ACC112 (cell line): ENCODE results near the gene ERICH2.

Source experiments
- H2AFZ ChIP-seq: fragments of 200-600 bp; sonication (generic); one replicate; pipeline ENCODE4 v1.6.0; 2017; ENCODE audit warnings: antibody characterized with exemption, low read length; ENCODE audit not compliant: unreplicated experiment
- H3K27ac ChIP-seq: fragments of 200-600 bp; sonication (generic); 2 replicates; pipeline ENCODE4 v1.5.1; 2014; ENCODE audit warnings: low read depth, mild to moderate bottlenecking, antibody characterized with exemption, low read length, moderate library complexity
- H3K27me3 ChIP-seq: fragments of 200-600 bp; sonication (generic); 2 replicates; pipeline ENCODE4 v1.6.1; 2014; ENCODE audit warnings: mild to moderate bottlenecking, antibody characterized with exemption, low read length, moderate library complexity, mixed read lengths; ENCODE audit not compliant: insufficient read depth
- H3K36me3 ChIP-seq: fragments of 200-600 bp; sonication (generic); 2 replicates; pipeline ENCODE4 v1.6.1; 2016; ENCODE audit warnings: mild to moderate bottlenecking, antibody characterized with exemption, low read length, moderate library complexity, mixed read lengths; ENCODE audit not compliant: insufficient read depth
- H3K4me1 ChIP-seq: fragments of 200-600 bp; sonication (generic); one replicate; pipeline ENCODE4 v1.6.1; 2016; ENCODE audit warnings: low read length, mixed read lengths; ENCODE audit not compliant: insufficient read depth, unreplicated experiment, control insufficient read depth
- H3K4me3 ChIP-seq: fragments of 200-600 bp; sonication (generic); 2 replicates; pipeline ENCODE4 v1.5.1; 2014; ENCODE audit warnings: mild to moderate bottlenecking, low read depth, low read length
- H3K79me2 ChIP-seq: fragments of 200-600 bp; sonication (generic); one replicate; pipeline ENCODE4 v1.6.0; 2016; ENCODE audit warnings: low read length; ENCODE audit not compliant: control insufficient read depth, unreplicated experiment, insufficient read depth

ERICH2 gene

GRCh38 chr2:170823898-170824215 lies 53.7 kb downstream of the ERICH2 start:
- no peak overlapping the region for H2AFZ ChIP-seq
- peaks cover 24% of the 10 kb centered on the region for H3K4me1 ChIP-seq
- no peaks in the 10 kb centered on the region for H3K79me2 ChIP-seq
- 0 out of 2 replicates have a peak overlapping the region, but pooled peaks have one; percentile 72 for H3K4me3 ChIP-seq
- H3K36me3 ChIP-seq: no peaks in the 10 kb centered on the region
- H3K27ac ChIP-seq: no peak overlapping the region
- H3K27me3 ChIP-seq: peaks cover 93% of the 10 kb centered on the region

DNA sequence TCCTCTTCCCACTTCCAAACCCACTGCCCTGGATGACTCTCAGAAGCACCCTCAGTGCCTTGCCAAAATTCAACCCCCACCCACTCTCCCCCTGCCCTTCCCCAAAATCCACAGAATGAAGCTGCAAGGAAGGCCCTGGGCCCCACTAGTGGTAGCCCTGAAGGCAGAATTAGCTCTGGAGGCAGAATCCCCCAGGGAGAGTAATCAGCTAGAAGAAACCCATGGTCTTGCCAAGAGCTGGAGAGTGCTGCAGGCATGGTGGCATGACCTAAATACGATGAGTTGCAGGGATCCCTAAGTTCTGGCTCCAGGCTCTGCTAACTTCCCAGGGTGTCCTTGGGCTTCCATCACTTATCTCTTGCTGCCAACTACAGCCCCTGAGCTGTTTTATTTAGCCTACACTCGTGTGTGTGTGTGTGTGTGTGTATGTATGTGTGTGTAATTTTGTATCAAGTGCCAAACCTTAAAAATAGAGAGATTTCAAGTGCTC lies 54.4 kb downstream of the ERICH2 start:
- no peaks in the 10 kb centered on the region for H3K79me2 ChIP-seq
- no peak overlapping the region for H2AFZ ChIP-seq
- no peak overlapping the region for H3K27ac ChIP-seq
- H3K4me3 ChIP-seq: no peak overlapping the region
- peaks cover 24% of the 10 kb centered on the region for H3K4me1 ChIP-seq
- H3K36me3 ChIP-seq: no peaks in the 10 kb centered on the region
- H3K27me3 ChIP-seq: peaks cover 92% of the 10 kb centered on the region

- peaks cover 69% of the 10 kb centered on the region for H3K27me3 ChIP-seq
- H3K4me1 ChIP-seq: peaks cover under 1% of the 10 kb centered on the region
- no peaks in the 10 kb centered on the region for H3K79me2 ChIP-seq
- H2AFZ ChIP-seq: no peak overlapping the region
- H3K27ac ChIP-seq: no peak overlapping the region
- H3K36me3 ChIP-seq: no peaks in the 10 kb centered on the region
- no peak overlapping the region for H3K4me3 ChIP-seq
Observed at GRCh38 chr2:170827841-170828532, 57.8 kb downstream of the ERICH2 start.

DNA sequence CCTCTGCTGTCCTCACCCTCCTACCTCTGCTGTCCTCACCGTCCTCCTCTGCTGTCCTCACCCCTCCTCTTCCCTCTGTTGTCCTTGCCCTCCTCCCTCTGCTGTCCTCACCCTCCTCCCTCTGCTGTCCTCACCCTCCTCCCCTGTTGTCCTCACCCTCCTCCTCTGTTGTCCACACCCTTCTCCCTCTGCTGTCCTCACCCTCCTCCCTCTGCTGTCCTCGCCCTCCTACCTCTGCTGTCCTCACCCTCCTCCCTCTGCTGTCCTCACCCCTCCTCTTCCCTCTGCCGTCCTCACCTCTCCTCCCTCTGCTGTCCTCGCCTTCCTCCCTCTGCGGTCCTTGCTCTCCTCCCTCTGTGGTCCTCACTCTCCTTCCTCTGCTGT lies 58.3 kb downstream of the ERICH2 start:
- Histone ChIP-seq H3K36me3 (no peaks in the 10 kb centered on the region), H3K79me2 (no peaks in the 10 kb centered on the region), H2AFZ (no peak overlapping the region), H3K4me3 (no peak overlapping the region), H3K27me3 (peaks cover 65% of the 10 kb centered on the region), H3K4me1 (no peaks in the 10 kb centered on the region), H3K27ac (no peak overlapping the region)

DNA sequence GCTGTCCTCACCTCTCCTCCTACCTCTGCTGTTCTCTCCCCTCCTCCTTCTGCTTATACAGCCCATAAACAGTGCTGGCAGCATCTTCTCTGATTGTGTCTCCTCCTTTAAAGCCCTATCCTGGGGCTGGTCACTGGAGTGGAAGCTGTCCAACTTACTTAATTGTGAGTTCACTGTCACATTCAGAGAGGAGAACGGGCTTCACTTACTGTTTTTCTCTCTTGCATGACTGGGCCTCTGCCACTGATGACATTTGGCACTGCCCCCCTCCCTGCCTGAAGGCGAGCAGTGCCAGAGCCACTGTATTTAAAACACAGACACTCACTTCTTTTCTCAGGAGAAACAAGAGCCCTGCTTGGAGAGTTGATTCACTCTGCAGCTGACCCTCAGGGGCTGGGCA lies 58.9 kb downstream of the ERICH2 start:
- no peak overlapping the region for H3K4me3 ChIP-seq
- no peak overlapping the region for H2AFZ ChIP-seq
- H3K79me2 ChIP-seq: no peaks in the 10 kb centered on the region
- H3K36me3 ChIP-seq: no peaks in the 10 kb centered on the region
- H3K4me1 ChIP-seq: no peaks in the 10 kb centered on the region
- H3K27me3 ChIP-seq: peaks cover 60% of the 10 kb centered on the region
- no peak overlapping the region for H3K27ac ChIP-seq

GRCh38 chr2:170830166-170830565 lies 60.0 kb downstream of the ERICH2 start:
- no peaks in the 10 kb centered on the region for H3K36me3 ChIP-seq
- no peak overlapping the region for H3K4me3 ChIP-seq
- H3K27ac ChIP-seq: no peak overlapping the region
- H3K4me1 ChIP-seq: no peaks in the 10 kb centered on the region
- no peaks in the 10 kb centered on the region for H3K79me2 ChIP-seq
- H3K27me3 ChIP-seq: peaks cover 48% of the 10 kb centered on the region
- no peak overlapping the region for H2AFZ ChIP-seq

DNA sequence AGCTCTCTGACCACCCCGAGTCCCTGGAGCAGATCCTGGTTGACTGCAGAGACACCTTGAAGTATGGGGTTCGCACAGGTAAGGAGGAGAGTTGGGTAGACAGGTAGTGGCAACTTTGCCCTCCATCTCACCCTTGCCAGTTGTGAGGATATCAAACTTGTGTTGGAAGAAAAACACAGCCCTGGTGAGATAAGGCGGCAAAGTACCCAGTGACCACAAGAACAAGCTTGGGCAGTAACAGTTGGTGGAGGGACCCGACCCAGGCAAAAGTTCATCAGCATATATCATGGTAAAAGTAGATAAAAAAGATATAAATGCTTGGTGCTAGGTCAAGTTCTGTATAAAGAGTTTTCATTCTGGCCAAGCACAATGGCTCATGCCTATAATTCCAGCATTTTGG lies 60.9 kb downstream of the ERICH2 start:
- Histone ChIP-seq H3K79me2 (no peaks in the 10 kb centered on the region), H3K27me3 (peaks cover 44% of the 10 kb centered on the region), H3K27ac (no peak overlapping the region), H3K4me3 (no peak overlapping the region), H3K4me1 (no peaks in the 10 kb centered on the region), H2AFZ (no peak overlapping the region), H3K36me3 (no peaks in the 10 kb centered on the region)

DNA sequence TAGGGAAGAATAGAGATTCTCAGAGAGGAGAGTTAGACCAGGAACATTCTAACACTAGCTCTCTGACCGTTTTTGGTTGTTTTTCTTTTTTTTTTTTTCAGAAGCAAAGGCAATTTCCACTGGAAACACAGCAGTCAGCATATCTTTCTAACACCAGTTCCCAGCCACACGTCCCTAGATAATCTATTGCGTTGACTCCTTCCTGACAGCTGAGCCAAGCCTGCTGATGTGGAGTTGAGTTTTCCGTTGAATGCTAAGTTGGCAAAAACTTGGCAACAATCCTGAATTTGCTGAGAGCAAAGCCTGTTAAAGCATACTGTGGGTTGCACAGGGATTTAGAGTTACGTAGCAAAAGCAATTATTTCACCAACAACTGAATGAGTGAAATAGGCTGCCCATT lies 65.8 kb downstream of the ERICH2 start:
- H3K4me1 ChIP-seq: no peaks in the 10 kb centered on the region
- H3K27me3 ChIP-seq: peaks cover 6% of the 10 kb centered on the region
- H3K27ac ChIP-seq: no peak overlapping the region
- no peak overlapping the region for H3K4me3 ChIP-seq
- no peaks in the 10 kb centered on the region for H3K36me3 ChIP-seq
- no peaks in the 10 kb centered on the region for H3K79me2 ChIP-seq
- H2AFZ ChIP-seq: no peak overlapping the region

GRCh38 chr2:170840717-170841210 lies 70.6 kb downstream of the ERICH2 start:
- H3K4me3 ChIP-seq: no peak overlapping the region
- peaks cover 6% of the 10 kb centered on the region; the same call in 1 of the 2 replicates for H3K27me3 ChIP-seq
- peaks cover 16% of the 10 kb centered on the region for H3K4me1 ChIP-seq
- H3K79me2 ChIP-seq: no peaks in the 10 kb centered on the region
- H3K36me3 ChIP-seq: no peaks in the 10 kb centered on the region
- H2AFZ ChIP-seq: no peak overlapping the region
- no peak overlapping the region for H3K27ac ChIP-seq

DNA sequence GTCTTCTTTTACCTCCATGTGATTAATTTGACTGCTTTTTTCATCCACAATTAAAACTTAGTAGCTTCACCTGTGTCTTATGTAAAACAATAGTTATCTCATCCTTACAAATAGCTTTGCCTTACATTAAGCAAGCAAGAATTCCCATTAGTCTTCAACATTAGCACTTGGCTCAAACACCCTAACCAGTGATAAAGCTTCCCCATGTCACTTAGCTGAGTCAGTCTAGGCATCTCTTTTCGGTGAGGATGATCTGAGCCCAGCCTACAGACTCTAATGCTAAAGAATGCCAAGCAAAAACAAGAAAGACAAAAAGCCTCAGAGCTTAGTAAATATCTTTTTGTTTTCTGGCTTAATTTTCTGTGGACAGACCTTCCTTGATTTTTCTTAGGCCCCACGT lies 72.6 kb downstream of the ERICH2 start:
- H3K4me1 ChIP-seq: peaks cover 16% of the 10 kb centered on the region
- H2AFZ ChIP-seq: peak overlapping the region; percentile 47
- no peaks in the 10 kb centered on the region for H3K36me3 ChIP-seq
- H3K27ac ChIP-seq: peak overlapping the region; percentile 43
- H3K4me3 ChIP-seq: no peak overlapping the region
- no peaks in the 10 kb centered on the region for H3K27me3 ChIP-seq
- no peaks in the 10 kb centered on the region for H3K79me2 ChIP-seq

DNA sequence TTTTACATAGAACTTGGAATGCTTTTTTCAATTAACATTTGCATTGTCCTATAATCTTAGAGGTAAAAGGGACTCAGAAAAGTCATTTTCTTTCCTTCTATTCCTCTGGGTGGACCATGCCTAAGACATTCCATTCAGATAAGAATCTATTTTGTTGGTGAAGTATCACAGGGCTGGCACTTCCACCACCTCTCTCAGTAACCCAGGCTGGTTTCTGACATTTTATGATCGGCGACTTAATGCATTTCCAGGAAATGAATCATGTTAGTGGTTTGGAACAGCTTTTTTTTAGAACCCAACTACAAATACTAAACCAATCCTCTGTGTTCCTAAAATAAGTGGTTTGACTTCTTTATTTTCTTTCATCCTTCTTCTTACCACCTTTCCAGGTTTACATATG lies 73.5 kb downstream of the ERICH2 start:
- H3K27ac ChIP-seq: peak overlapping the region; percentile 43
- no peak overlapping the region for H2AFZ ChIP-seq
- no peaks in the 10 kb centered on the region for H3K36me3 ChIP-seq
- H3K4me1 ChIP-seq: peaks cover 16% of the 10 kb centered on the region
- peak overlapping the region; percentile 27; the same call in 1 of the 2 replicates for H3K4me3 ChIP-seq
- H3K27me3 ChIP-seq: no peaks in the 10 kb centered on the region
- no peaks in the 10 kb centered on the region for H3K79me2 ChIP-seq
